ENCODE results near the gene ACSM5.
"Not testable (repeated sequence)": the region's sequence is repeated elsewhere in the genome, so short reads cannot be mapped to it uniquely, and the experiment has no call there.

Gene ACSM5

GRCh38 chr16:20459227-20459626, 49.9 kb downstream of the ACSM5 start:
- not testable (repeated sequence) for DNase-seq

DNA sequence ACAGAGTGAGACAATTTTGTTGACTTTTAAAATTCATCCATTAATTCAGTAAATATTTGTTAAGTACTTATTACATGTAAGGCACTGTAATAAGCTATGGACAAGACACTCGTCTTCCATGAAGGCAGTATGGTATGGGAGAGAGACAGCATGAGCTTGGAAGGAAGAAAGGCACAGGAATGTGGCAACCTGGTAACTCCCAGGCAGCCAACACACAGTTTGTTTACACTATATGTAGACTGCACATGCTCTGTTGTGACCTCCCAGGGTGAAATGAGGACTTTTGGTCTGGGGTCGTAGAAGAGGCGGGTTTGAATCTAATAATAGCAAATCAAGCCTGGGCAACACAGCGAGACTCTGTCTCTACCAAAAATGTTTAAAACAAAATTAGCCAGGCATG, 51.0 kb downstream of the ACSM5 start:
- not testable (repeated sequence) for DNase-seq

GRCh38 chr16:20468954-20469353, 59.6 kb downstream of the ACSM5 start:
- not testable (repeated sequence) for DNase-seq

GRCh38 chr16:20469930-20470329, 60.6 kb downstream of the ACSM5 start:
- not testable (repeated sequence) for DNase-seq

DNA sequence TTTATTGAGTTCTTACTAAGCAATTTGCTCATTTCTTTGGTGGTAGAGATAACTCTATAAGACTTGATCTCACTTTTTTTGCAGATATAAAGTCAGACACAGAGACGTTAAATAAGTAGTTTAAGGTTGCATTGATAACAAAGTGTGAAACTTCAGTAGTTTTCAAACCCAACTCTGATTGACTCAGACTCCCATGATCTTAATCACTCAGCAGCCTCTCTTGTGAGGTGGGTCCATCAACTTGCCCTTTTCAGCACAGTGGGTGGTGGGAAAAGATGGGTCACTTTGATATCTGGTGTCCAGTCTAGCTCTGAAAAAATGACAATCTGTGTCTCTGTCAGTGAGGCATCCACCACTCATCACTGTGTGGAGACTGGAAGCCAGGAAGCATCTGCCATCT, 61.4 kb downstream of the ACSM5 start:
- DNase-seq, result not testable (repeated sequence)

GRCh38 chr16:20477188-20477744, 67.9 kb downstream of the ACSM5 start:
- DNase-seq, result not testable (repeated sequence)

GRCh38 chr16:20483989-20484388, 74.7 kb downstream of the ACSM5 start:
- not testable (repeated sequence) for DNase-seq

DNA sequence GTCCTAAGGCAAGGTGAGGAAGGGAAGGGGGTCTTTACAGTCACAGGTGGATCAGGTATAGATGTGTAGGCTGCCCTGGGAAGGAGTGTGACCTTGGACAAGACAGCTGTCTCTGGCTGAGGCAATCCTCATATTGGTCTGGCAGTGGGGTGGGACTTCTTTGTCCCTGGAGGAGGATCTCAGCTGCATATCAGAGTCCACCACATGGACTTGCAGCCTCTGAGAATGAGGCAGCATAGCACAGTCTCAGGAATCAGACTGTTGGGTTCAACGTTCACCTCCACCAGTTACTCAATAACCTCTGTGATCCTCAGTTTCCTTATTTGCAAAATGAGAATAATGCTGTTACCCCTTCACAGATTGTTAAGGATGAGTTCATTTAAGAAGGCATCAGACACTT, 75.4 kb downstream of the ACSM5 start:
- DNase-seq, result no peak

DNA sequence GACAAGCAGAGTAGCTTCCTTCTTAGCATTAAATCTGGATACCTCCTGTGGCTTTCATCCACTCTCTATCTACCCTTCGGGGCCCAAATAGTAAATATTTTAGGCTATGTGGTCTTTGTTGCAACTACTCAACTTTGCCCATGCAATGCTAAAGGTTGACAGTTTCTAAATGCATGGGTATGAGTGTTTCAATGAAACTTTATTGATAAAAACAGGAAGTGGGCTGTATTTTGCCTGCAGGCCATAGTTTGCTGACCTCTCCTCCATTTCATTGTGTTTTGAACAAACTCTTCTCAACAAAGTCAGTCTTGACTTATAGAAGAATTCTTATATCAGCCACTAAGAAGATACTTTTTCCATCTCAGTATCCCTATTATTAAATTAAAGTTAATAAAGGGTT, 76.1 kb downstream of the ACSM5 start:
- DNase-seq, result no peak
